GM18520 (cell line): ENCODE results near the gene MLANA.
A peak's percentile ranks its signal among the peaks of the same experiment; 100 is the strongest.

Source experiments
- ATAC-seq: cut with Tn5 transposase; IDR thresholded peaks from one replicate; pipeline ENCODE4 v1.9.1; 2021; ENCODE audit not compliant: unreplicated experiment

The MLANA gene, protein sequence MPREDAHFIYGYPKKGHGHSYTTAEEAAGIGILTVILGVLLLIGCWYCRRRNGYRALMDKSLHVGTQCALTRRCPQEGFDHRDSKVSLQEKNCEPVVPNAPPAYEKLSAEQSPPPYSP

DNA sequence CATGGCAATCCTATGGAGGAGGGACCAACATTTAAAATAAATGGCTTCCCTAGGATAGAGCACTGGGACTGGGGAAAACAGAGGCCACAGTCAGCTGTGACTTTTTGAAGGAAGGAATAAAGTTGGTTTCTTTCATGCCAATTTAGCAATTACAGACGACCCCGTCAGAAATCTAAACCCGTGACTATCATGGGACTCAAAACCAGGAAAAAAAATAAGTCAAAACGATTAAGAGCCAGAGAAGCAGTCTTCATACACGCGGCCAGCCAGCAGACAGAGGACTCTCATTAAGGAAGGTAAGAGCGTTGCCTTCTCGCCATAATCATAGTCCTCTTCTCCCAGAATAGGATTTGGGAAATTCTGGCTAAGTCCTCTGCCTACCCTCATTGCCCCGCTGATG, at the start of gene MLANA:
Gene MLANA, plus strand, starts transcription at position 249 of the 400 bp plus-strand sequence. CDS start 1,586 bp downstream, outside the sequence.
- ATAC-seq: no peak

DNA sequence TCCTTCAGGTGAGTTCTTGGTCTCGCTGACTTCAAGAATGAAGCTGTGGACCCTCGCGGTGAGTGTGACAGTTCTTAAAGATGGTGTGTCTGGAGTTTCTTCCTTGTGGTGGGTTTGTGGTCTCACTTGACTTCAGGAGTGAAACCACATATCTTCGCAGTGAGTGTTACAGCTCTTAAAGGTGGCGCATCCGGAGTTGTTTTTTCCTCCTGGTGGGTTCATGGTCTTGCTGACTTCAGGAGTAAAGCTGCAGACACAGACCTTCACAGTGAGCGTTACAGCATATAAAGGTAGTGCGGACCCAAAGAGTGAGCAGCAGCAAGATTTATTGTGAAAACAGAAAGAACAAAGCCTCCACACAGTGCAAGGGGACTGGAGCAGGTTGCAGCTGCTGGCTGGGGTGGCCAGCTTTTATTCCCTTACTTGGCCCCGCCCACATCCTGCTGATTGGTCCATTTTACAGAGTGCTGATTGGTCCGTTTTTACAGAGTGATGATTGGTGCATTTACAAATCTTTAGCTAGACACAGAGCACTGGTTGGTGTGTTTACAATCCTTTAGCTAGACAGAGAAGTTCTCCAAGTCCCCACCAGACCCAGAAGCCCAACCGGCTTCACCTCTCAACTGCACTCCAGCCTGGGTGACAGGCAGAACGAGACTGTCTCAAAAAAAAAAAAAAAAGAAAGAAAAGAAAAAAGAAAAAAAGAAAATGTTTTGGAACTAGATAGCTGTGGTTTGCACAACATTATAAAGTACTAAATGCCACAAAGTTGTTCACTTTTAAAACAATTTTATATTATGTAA, 48.7 kb upstream of the MLANA start:
- no peak for ATAC-seq

DNA sequence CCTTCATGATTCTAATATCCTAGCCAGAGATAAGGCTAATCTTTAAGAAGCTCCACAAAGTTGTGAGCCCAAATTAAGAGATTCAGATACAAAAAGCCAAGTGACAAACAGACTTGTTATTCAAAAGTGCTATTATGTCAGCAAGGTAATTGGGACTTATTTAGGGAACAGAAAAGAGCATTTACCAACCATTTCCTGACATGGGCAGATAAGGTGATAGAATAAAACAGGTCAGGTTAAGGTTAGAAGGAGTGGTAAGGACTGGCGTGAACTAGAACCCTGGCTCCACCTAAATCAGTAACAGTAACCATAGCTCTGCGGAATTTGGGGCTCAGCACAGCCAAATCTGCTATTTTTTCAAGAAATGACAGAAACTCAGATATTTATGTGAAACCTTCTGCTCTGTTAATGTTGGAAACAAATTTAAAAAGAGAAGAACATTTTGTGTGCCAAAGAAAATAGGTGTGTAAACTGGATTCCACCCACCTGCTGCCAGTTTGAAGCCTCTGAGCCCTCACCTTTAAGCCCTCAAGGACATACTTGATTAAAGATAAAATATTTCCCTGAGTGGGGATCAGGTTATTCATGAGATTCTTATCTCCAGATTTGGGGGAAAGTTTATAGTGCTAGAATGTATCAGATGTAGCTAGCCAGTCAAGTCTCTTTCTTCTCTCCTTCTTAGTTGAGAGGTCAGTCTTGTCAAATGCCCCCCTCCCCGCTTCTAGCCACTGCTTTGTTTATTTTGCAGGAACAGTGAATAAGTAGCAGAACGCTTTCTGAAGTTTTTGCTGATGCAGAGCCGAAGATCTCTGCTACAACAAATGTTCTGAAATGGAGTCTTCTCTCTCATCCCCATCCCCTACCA, 47.5 kb upstream of the MLANA start:
- no peak for ATAC-seq

DNA sequence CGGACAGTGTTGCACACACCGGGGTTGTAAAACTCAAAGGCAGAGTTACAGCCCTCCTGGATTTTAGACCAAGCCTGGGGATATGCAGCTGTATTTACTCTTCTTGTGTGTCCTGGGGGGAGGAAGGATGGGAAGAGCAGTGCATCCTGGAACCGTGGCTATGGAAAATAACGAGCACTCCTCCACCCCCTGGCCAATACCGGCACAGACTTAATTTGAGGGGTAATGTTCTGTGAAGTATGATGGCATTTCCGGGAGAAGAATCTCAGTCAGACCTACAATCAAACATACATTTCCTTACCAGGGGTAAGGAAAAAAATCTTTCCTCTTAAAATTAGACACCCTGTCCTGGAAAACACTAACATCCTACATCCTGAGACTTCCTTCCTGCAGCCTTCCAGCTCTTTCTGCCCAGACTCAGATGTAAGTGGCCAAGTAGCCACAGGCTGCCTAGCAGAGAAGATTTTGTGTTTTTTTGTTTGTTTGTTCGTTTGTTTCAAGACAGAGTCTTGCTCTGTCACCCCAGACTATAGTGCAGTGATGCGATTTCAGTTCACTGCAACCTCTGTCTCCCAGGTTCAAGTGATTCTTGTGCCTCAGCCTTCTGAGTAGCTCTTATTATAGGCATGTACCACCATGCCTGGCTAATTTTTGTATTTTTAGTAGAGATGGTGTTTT, 46.8 kb upstream of the MLANA start:
- no peak for ATAC-seq

DNA sequence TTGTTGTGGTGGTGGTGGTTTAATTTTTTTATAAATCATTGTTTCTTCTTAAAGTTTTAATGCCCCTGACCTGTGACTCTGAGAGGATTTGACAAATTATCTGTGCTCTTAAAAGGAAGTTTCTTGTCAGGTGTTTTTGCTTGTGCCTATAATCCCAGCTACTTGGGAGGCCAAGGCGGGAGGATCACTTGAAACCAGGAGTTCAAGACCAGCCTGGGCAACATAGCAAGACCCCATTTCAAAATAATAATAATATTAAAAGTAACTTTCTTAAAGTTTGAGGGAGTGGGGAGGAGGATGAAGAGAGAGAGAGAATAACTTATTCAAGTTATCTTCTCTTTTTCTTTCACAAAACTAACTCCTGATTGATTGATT, 45.5 kb upstream of the MLANA start:
- ATAC-seq: no peak

DNA sequence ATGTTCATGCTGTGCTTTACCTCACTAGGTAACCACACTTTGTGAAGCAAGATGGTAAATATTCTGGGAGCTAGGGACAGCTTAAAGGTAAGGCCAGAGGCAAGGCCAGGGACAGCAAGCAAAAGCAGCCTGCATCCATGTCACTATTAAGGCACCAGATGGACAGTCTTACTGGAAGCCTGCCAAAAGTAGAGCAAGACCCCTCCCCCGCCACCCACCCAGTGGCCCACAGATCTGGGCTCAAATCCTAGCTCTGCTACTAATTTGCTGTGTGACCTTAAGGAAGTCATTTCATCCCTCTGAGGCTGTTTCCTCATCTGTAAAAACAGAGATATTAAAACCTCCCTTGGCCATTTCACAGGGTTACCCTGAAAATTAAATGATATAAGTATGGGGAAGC, 44.6 kb upstream of the MLANA start:
- ATAC-seq: no peak

DNA sequence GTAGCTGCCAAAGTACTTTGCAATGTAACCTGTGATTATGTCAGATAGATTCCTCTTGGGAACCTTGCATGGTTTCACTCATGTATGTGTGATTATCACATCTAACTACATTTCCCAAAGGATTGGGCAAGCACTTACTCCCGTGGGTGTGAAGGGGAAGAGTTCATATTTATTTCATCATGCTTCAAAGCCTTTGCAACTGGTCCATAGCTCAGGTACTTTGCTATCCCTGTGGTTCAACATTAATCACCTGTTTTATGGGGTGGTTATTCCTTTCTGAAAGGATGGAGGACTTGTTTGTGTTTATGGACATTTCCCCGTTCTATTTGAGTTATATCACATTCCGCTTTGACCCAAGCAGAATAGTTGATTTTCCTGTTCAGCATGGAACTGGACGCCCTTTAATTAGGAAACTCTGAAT, 44.2 kb upstream of the MLANA start:
- no peak for ATAC-seq

DNA sequence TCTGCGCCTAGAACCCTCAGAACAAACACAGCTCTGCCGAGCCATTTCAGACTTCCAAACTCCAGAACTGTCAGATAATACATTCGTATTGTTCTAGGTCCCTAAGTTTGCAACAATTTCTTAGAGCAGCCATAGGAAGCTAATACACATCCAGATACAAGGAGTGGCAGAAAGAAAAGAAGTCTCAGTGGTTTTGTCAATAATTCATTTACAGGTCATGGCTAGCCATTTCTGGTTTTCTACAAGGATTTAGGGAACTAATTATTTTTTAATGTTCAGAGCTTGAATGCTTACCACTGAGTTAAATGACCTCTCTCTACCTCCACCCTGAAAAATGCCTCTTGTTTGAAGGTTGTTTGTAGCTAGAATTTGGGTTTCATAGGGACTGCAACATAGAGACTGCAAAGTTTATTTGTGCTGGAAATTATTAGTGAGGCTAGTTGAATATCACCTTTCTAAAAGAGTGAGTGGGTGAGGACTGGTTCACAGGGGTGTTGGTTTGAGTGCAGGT, 42.3 kb upstream of the MLANA start:
- no peak for ATAC-seq

DNA sequence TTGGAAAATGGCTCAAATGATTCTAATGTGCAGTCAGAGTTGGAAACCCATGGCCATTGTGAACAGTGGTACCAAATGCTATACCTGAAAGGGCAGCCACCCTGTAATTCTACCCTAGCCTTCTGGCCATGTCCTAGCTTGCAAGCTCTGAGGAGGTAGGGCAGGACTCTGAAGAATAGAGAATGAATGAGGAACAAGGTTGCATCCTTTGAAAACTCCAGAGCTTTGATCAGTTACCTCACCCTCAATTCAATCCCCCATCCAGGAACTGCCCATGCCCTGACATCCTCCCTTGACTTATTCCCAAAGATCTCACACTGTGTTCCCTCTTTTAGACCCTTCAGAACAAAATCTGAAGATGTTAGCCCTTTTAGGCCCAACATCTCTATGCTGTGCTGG, 40.0 kb upstream of the MLANA start:
- no peak for ATAC-seq

DNA sequence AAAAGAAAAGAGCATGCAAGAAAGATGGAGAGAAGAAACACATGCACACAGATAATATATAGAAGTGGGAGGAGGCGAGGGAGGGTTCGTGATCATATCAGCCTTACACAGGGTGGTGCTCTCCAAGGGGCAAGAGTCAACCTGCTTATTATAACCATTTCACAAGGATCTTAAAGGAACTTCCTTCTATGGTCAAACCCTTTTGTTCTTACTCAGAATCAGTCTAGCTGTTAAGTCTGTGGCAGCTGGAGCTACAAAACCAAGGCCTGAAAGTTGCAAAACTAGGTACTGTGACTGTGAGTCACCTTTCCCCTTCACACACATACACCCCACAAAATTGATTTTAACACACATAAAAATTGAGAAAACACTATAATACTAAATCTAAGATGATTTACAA, 39.2 kb upstream of the MLANA start:
- ATAC-seq: peak; percentile 92

DNA sequence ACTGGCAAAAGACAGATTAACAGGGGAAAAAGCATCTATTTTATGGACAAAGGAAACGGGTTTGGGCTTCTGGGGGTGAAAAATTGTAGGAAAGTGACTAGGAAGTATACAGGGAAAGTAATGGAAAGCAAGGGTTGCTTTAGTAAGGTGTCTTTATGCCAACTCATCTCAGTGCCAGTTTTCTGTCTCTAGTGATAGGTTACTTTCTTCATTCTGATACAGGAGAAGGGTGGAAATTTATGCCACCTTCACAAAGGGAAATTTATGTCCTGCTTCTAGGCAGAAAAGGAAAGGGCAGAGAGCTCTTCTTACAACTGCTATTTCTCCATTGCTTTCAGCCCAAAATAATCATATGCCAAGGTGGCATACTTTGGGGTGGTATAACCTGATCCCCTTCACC, 37.7 kb upstream of the MLANA start:
- no peak for ATAC-seq

DNA sequence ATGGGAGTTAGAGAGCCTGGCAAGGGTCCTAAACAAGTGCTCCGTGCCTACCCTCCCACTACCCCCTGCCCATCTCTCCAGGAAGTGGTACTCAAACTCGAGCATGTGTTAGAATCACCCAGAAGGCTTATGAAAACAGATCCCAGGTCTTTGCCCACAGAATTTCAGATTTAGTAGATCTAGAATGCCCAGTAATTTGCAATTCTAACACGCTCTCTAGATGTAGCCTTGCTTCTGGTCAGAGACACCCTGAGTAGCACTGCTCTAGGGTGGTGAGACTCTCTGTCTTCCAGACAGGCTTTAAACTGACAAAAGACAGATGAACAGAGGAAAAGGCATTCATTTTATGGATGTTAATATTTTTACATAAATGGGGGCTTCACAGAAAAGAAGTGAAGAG, 37.1 kb upstream of the MLANA start:
- no peak for ATAC-seq

DNA sequence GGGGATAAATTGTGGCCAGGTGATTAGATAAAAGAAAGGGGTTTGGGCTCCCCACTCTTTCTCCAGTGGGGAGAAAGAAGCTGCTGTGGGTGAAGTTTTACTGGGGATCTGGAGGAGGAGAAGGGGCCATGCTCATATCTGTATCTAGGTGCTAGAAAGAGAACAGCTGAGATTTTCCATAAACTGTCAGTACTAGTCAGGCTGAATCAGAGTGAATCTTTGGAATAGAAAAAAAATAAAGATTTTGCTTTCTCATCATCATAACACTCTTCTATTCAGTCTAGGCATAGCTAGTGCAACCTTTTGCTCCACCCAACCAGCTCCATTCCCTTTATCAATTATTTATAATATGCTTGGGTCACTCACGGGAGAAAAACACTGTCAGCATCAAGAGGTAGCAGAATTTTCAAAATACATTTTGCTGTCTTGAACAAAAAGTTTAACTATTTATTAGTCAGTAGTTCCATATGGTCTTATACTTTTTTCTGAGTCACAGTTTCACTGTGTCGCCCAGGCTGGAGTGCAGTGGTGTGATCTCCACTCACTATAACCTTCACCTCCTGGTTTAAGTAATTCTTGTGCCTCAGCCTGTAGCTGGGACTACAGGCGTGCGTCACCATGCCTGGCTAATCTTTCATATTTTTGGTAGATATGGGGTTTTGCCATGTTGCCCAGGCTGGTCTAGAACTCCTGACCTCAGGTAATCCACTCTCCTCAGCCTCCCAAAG, 36.5 kb upstream of the MLANA start:
- ATAC-seq: no peak

DNA sequence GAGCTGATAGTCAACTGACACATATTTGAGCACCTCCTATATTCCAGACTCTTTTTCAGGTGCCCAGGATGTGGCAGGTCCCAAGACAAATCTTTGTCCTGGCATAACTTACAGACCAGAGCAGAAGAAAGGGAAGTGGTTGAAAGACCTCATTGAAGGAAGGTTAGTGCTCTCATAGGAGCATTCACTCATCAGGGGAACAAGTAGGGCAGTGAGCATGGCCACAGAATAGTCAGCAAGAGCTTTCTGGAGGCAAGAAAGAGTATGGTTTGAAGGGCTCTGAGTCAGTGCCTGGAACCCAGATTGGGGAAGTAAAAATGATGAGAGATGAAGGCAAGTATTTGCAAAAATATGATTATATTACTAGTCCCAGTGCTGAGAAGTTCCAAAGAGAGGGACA, 32.8 kb upstream of the MLANA start:
- no peak for ATAC-seq

DNA sequence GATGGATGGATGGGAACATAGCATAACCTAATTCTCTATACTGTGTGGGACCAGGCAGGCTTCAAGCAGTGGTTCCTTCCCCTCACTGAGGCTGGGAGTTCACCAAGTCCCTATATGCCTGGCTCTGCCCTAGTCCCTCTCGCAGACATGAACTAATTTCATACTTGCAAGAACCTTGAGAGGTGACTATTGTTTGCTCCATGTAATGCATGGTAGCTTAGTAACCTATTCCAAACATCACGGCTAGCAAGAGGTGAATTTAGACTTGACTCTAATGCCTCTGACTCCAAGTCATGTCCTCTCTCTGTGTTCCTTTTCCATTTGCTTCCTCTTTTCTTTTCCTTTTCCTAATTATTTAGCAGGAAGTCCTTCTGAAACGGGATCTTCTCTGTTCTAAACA, 31.9 kb upstream of the MLANA start:
- no peak for ATAC-seq

DNA sequence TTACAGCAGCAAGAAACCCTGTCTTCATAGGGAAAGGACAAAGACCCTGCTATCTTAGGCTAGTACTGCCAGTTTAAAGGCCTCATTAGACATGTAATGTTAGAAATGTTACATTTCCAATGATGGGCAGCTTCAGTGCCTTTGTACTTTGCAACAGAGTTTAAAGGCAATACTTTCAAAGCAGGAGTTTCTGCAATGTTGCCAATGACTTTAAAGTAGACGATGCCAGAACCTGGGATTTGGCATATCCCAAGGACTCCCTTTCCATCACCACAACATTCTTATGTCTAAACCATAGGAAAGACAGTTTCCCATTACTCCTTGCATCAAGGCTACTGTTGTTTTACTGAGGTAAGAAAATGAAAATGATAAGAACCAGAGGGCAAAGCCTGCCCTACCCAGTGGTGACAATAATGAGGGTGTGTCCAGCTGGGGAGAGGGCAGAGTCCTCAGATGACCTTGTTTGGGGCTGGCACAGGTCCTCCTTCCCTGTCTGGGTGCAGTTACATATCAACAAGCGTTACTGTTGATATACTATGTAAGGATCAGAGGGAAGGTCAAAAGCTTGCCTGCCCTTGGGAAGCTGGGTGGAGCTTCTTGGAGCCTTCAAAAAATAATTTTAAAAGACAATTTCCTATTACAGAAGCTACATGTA, 27.5 kb upstream of the MLANA start:
- ATAC-seq: no peak

DNA sequence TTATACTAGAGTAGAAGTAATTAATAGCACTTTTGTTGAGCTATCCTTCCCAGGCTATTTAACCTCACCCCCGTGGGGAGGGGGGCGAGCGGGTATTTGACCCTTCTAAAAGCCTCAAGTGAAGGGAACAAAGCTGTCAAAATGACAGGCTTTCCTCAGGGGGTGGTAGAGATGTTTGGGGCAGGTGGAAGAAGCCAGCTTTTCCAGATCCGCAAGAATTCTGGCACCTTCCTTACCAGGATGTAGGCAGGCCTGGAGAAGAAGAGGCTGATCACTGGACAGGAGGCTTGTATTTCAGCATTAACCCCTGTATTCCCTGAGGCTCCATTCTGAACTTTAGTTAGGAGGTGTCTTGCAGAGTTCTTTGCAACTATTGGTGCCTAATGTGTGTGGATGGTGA, 26.2 kb upstream of the MLANA start:
- no peak for ATAC-seq

DNA sequence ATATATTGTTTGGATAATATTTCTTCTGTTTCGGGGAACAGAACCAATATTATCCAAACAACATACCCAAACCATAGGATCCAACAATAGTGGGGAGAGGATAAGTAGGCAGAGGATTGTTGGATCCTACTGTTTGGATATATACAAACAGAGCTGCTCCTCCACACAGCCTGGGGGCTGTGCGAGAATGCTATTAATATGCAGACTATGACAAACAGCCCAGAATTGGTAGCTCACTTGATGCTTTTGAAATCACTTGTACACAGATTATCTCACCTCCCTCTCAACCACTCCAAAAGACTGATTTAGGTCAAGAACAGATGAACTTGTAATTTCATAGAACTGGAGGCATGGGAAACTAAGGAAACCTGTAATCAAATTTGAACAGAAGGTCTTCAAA, 24.4 kb upstream of the MLANA start:
- ATAC-seq: no peak

DNA sequence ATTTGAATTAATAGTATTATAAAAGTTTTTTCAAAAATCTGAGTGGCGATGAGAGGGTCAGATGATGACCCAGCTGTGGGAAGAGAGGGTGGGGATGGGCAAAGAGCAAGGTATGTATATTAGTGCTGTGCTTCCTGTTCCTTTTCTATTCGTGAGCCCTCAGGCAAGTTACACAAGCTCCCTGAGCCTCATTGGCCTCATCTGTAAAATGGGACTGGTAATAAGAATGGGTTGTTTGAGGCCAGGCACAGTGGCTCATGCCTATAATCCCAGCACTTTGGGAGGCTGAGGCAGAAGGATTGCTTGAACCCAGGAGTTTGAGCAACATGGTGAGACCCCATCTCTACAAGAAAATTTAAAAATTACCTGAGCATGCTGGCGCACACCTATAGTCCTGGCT, 24.0 kb upstream of the MLANA start:
- no peak for ATAC-seq

DNA sequence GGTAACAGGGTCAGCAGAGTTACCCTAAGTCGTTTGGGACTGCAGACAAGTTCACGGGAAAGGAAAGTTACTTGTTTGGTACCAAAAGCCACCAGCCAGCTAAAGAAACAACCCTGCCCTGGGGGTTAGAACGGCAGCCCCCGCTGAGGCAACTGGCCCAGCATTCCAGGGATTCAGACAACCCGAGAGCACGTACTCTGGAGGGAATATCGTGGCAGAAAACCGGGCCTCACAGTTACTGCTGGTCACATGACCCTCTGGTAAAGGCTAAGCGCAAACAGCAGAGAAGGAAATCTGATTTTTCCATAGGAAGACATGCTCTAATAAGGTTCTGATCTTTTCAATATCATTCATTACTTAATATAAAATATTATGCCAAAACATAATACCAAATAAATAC, 22.5 kb upstream of the MLANA start:
- no peak for ATAC-seq
